Gastroesophageal sphincter (tissue), 3 donors: Measurements from ENCODE around the gene MYT1.

ENCODE experiments used
- POLR2A ChIP-seq, 2 donors: fragments of 450-650 bp; IDR thresholded peaks; one replicate each; pipeline ENCODE4 v1.6.1; 2017; ENCODE audit warnings: antibody characterized with exemption in 2 of 2, mild to moderate bottlenecking in 2 of 2, moderate library complexity in 1 of 2
- TF ChIP-seq, protein P1 (sequence below), 4 experiments: fragments of 200-600 bp in 2 of 4; fragments of 450-650 bp in 2 of 4; sonication (generic) in 1 of 4; IDR thresholded peaks; one replicate each; pipeline ENCODE4 v1.5.1; 2017 to 2019; ENCODE audit warnings: antibody characterized with exemption in 4 of 4, mild to moderate bottlenecking in 2 of 4, moderate library complexity in 2 of 4

DNA sequence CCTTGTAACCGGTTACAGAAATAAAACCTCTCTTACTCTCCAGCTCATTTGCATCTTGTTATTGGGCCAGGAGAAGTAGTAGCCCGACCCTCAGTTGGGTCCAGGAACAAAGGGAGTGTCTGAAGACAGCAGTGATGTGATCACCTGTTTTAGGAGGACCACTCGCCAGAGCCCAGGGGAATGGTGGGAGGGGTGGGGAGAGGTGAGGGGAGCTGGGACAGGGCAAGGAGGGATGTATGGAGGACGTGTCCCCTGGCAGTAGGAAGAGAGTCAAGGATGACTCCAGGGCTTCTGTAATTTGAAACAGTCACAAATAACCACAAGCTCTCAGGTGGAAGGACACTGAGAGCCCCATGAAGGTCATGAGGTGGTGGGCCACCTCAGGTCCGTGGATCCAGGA lies 89.9 kb downstream of the MYT1 start:
- no peak for TF ChIP-seq POLR2A (IDR thresholded peaks at IDR 0.05)
- TF ChIP-seq, protein P1, sequence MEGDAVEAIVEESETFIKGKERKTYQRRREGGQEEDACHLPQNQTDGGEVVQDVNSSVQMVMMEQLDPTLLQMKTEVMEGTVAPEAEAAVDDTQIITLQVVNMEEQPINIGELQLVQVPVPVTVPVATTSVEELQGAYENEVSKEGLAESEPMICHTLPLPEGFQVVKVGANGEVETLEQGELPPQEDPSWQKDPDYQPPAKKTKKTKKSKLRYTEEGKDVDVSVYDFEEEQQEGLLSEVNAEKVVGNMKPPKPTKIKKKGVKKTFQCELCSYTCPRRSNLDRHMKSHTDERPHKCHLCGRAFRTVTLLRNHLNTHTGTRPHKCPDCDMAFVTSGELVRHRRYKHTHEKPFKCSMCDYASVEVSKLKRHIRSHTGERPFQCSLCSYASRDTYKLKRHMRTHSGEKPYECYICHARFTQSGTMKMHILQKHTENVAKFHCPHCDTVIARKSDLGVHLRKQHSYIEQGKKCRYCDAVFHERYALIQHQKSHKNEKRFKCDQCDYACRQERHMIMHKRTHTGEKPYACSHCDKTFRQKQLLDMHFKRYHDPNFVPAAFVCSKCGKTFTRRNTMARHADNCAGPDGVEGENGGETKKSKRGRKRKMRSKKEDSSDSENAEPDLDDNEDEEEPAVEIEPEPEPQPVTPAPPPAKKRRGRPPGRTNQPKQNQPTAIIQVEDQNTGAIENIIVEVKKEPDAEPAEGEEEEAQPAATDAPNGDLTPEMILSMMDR (IDR thresholded peaks at IDR 0.05): no peak
